C4-2B (cell line): Measurements from ENCODE around the gene PTPRU.

ENCODE experiments used
- ZFX ChIP-seq: fragments of 450-650 bp; IDR thresholded peaks from 2 replicates; pipeline ENCODE4 v1.6.1; 2017
- TF ChIP-seq, protein P1 (sequence below): fragments of 450-650 bp; conservative IDR thresholded peaks from 2 replicates; pipeline ENCODE4 v1.5.1; 2017; ENCODE audit warnings: mild to moderate bottlenecking

- TF ChIP-seq, protein P1, sequence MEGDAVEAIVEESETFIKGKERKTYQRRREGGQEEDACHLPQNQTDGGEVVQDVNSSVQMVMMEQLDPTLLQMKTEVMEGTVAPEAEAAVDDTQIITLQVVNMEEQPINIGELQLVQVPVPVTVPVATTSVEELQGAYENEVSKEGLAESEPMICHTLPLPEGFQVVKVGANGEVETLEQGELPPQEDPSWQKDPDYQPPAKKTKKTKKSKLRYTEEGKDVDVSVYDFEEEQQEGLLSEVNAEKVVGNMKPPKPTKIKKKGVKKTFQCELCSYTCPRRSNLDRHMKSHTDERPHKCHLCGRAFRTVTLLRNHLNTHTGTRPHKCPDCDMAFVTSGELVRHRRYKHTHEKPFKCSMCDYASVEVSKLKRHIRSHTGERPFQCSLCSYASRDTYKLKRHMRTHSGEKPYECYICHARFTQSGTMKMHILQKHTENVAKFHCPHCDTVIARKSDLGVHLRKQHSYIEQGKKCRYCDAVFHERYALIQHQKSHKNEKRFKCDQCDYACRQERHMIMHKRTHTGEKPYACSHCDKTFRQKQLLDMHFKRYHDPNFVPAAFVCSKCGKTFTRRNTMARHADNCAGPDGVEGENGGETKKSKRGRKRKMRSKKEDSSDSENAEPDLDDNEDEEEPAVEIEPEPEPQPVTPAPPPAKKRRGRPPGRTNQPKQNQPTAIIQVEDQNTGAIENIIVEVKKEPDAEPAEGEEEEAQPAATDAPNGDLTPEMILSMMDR, result no peak
- TF ChIP-seq ZFX, result no peak
Observed at GRCh38 chr1:29341936-29342335, 105.6 kb downstream of the PTPRU start.
